GM19324 (cell line): ENCODE results near the gene TLX1.

Experiments
- ATAC-seq: cut with Tn5 transposase; IDR thresholded peaks from one replicate; pipeline ENCODE4 v1.9.1; 2021; ENCODE audit warnings: mild to moderate bottlenecking, moderate library complexity; ENCODE audit not compliant: unreplicated experiment, low FRiP score

TLX1 gene

DNA sequence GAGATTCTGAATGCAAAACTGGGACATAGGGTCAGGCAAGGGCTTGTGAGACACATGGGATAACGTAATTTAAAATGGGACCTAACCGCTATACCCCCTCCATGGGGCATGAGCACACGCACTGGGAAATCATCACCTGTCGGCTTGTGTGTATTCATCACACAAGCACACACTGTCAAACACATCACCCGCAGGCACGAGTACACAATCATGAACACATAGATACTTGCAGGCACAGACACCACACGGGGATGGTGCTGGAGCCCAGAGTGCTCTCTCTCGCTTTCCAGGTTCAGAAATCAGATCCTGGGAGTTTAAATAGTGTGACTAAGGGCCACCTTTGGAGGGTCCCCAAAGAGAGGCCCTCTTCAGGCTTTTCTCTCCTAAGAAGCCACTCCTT is 19.6 kb upstream of the TLX1 start:
- ATAC-seq, result no peak

GRCh38 chr10:101112799-101113594 is 18.1 kb upstream of the TLX1 start:
- no peak for ATAC-seq

- no peak for ATAC-seq
Measured at GRCh38 chr10:101113890-101114403, 17.2 kb upstream of the TLX1 start.

- ATAC-seq, result no peak
Measured at GRCh38 chr10:101114646-101115045, 16.5 kb upstream of the TLX1 start.

DNA sequence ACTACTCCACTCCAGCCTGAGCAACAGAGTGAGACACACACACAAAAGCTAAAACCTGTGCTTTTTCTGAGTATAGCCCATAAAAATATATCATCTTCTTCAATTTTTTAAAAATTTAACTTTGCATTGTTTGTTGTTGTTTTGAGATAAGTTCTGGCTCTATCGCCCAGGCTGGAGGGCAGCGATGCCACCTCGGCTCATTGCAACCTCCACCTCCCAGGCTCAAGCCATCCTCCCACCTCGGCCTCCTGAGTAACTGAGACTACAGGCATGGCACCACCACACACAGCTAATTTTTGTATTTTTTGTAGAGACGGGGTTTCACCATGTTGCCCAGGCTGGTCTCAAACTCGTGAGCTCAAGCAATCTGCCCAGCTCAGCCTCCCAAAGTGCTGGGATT is 14.3 kb upstream of the TLX1 start:
- no peak for ATAC-seq

GRCh38 chr10:101118031-101118430 is 13.1 kb upstream of the TLX1 start:
- no peak for ATAC-seq

- ATAC-seq, result no peak
Measured at GRCh38 chr10:101120520-101120883, 10.6 kb upstream of the TLX1 start.

- no peak for ATAC-seq
Measured at GRCh38 chr10:101120884-101121653, 10.0 kb upstream of the TLX1 start.

GRCh38 chr10:101121654-101122031 is 9.5 kb upstream of the TLX1 start:
- ATAC-seq, result no peak

- no peak for ATAC-seq
Measured at GRCh38 chr10:101122270-101123084, 8.6 kb upstream of the TLX1 start.

GRCh38 chr10:101123085-101123814 is 7.8 kb upstream of the TLX1 start:
- no peak for ATAC-seq

GRCh38 chr10:101123815-101124617 is 7.1 kb upstream of the TLX1 start:
- ATAC-seq, result no peak

DNA sequence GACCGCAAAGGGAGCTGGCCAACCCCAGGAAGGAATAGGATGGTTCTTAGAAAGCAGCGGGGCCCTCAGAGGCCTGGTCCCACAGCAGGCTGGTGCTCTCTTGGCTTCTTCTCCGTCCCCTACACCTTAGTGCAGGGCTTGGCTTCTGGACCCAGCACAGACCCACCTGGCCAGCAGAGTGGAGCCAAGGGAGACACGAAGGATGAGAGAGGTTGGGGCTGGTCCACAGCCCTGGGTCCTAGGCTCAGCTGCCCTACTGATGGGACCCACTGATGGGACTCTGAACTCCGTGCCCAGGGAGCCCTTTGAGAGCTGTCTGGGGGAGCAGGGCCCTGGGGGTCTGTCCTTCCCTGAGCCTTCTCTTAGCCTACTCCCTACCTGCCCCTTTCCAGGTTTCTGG is 6.2 kb upstream of the TLX1 start:
- ATAC-seq, result no peak

DNA sequence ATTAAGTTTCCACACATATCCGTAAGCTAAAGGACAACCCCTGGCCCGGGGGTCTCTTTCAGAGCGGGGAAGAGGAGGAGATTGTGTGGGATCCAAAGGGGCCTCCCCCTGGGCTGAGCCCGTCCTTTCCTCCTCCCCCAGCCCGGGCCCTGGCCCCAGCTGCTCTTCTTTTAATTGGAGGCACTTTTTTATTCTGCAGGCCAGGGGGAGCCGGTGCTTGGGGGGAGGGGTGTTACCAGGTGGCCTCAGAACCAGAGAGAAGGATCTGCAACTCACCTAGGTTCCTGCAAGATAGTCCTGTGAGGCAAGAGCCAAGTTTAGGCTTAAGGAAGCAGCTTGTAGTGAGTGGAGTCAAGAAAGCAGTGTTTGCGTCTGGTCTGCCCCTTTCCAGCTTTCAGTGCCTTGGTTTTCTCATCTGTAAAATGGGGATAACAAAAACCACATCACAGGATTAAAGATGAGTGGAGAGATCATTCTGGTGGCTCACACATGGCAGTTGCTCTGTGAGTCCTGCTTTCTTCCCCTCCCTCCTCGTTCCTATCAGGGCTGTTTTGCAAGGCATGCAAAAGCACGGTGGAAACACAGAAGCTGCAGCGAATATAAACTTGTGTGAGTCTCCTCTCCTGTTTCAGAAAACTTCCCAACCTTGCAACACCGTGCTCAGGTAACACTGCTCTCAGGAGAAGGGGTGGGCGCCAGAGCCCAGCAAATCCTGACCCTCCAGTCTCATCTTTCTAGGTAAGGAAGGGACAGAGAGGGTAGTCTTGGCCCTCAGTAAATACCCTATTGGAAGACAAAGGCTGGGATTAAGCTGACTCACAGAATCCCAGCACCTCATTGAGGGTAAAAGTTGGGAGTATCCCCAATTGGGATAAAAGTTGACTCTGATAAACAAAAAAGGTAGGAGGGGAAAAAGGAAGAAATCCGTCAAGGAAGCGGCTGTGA is 4.1 kb upstream of the TLX1 start:
- ATAC-seq, result no peak

- ATAC-seq, result no peak
Measured at GRCh38 chr10:101130141-101130540, 959 bp upstream of the TLX1 start.

DNA sequence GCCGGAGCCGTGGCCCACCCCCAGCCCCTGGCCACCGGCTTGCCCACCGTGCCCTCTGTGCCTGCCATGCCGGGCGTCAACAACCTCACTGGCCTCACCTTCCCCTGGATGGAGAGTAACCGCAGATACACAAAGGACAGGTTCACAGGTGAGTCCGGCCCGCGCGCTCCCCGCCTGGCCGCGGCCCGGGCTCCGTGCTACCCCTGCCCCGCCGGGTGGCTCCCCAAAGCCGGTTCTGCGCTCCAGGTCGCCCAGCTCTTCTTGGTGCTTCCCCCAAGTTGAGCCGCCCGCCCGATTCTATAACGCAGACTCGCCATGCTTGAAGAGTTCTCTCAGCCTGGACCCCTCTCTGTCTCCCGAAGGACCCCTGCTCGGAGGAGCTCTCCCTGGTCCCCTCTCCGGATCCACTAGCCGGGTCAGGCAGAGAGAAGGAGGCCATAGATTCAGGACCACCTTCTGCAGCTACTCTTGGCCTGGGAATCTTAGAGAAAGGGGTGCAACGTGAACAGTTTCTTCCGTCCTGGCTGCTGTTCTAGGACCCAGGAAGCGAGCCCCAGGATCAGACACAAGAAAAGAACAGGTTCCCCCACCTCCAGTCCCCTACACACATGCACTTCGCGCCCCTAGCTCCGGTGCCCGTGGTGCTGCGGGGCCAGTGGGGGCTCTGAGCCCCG is 999 bp downstream of the TLX1 start:
- no peak for ATAC-seq

DNA sequence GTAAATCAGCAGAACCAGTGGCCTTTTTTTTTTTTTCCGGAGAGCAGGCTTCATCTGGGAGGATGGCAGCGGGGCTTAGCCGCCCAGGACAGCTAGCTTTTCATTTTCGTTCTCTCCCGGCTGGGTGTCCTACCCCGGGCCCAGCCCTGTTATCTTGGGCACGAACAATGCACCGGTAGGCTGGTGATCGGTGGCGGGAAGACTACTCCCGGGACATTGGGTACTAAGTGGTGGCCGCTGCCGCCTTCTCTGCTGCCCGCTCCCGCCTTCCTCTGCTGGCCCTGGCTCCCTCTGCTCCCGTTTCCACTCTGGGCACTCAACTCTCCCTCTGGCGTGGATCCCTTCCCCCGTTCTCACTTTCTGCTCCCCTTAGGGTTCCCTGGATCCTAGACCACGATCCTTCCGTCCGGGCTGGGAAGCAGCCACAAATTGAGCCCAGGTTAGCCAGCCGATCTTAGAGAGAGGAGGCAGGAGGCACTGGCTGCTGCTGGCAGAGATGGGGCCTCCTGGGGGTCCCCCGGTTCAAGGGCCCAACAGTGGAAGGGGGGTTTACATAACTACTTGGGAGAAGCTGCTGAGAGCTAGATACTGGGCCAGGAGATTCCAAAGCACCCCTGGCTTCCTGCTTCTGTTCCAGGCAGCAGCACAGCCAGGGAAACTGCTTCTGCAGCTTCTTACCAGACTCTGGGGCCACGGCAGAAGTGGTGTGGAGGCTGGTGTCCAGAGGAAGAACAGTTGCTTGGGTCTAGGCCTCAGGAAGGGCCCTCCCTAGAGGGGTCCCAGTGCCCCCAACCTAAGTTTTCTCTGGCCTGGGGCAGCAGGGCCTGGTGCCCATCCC is 1.8 kb downstream of the TLX1 start:
- ATAC-seq, result no peak
